Epithelial cell of esophagus (primary cell): Measurements from ENCODE around the gene DRC7.

Experiments
- DNase-seq: peaks from one replicate; pipeline ENCODE4 v3.0.0; 2010; ENCODE audit warnings: low read depth
- H3K4me3 ChIP-seq: 2 replicates; pipeline ENCODE4 v1.5.1; 2011; ENCODE audit warnings: mild to moderate bottlenecking, low read length, control low read depth
- CTCF ChIP-seq: IDR thresholded peaks from 2 replicates; pipeline ENCODE4 v1.5.1; 2011; ENCODE audit warnings: low read depth, mild to moderate bottlenecking, low read length, control low read depth, inconsistent platforms; ENCODE audit not compliant: insufficient read depth; ENCODE audit errors: missing control alignments

Gene DRC7

GRCh38 chr16:57679767-57680482 lies 14.7 kb upstream of the DRC7 start:
- no peak for DNase-seq
- no peak for TF ChIP-seq CTCF
- H3K4me3 ChIP-seq = no peak overlapping the region

- no peak for TF ChIP-seq CTCF
- DNase-seq = no peak
- no peak overlapping the region for H3K4me3 ChIP-seq
Measured at GRCh38 chr16:57680842-57681375, 13.7 kb upstream of the DRC7 start.

GRCh38 chr16:57681950-57682728 lies 12.5 kb upstream of the DRC7 start:
- TF ChIP-seq CTCF = no peak
- no peak for DNase-seq
- H3K4me3 ChIP-seq = no peak overlapping the region

- H3K4me3 ChIP-seq = no peak overlapping the region
Measured at GRCh38 chr16:57682809-57683635, 11.6 kb upstream of the DRC7 start.

GRCh38 chr16:57683636-57684545 lies 10.7 kb upstream of the DRC7 start:
- TF ChIP-seq CTCF = no peak
- DNase-seq = no peak
- H3K4me3 ChIP-seq = no peak overlapping the region

More at GRCh38 chr16:57682809-57683635, 11.6 kb upstream of the DRC7 start:
- no peak for DNase-seq
- no peak for TF ChIP-seq CTCF
